ENCODE results near the gene INSYN2B.
"Not testable (repeated sequence)": the region's sequence is repeated elsewhere in the genome, so short reads cannot be mapped to it uniquely, and the experiment has no call there.

The INSYN2B gene

DNA sequence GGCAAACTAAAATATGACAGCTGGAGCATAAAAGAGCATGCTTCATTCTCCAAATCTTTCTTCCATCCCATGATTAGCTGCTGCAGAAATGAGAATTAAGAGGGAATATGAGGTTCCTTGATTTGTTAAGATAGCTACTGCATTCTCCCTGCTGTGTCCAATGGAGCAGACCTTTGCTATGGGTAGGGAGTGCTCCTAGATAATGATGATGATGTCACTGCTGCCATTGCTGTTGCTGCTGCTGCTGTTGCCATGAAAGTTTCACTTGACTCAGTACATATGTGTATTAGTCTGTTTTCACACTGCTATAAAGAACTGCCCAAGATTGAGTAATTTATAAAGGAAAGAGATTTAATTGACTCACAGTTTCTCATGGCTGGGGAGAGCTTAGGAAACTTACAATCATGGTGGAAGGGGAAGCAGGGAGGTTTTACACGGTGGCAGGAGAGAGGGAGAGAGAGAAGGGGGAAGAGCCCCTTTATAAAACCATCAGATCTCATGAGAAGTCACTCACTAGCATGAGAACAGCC, 128.9 kb downstream of the INSYN2B start:
- no peak for DNase-seq

DNA sequence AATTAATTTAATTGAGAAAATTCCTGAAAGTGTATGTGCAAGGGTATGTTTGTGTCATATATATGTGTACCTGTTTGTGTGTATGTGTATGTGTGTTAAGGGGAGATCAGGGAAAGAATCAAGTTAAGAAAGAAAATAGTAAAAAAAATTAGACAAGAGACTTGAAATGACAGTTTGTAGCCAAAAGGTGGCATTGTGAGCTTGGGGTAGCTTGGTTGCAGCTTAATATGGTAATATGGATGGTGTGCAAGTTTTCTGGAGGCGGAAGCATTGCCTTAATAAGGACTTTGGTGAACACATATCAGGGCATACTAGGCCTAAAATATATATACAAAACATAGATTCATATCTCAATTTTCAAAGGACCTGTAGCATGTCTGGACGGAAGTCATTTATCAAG, 129.9 kb downstream of the INSYN2B start:
- DNase-seq = no peak

DNA sequence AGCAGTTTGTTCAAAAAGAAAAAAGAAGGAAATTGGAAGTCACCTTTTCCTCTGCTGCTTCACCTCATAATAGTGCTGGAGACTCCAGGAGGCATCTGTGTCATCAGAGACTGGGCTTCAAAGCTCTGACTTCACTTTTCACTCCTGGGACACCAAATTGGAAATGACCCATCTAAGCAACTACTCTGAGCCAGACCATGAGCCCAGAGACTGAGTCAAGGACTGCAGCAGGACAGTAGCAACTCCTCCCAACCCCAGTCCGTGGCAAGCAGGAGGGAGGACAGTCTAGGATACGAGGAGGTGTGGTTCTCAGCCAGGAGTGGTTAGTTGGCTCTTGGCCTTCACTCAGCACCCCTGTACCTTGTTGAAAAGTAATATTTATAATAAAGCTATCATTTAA, 131.5 kb downstream of the INSYN2B start:
- DNase-seq = no peak

DNA sequence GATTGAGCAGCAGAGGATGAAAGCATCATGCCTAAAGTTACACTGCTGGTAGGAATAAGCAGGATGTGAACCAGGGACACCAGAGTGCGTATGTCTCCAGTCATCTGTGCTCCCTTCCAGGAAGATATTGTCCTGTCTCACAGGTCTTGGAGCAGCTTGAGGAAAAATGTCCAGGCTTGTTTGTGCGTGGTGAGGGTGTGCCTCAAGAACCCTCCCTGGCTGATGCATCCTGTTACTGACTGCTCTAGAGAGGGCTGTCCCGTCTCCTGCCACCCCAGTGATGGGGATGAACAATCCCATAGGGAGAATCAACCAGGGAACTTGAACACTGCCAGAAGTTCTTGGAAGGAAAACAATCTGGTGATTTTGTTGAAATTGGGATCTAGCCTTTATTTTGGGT, 132.0 kb downstream of the INSYN2B start:
- no peak for DNase-seq

DNA sequence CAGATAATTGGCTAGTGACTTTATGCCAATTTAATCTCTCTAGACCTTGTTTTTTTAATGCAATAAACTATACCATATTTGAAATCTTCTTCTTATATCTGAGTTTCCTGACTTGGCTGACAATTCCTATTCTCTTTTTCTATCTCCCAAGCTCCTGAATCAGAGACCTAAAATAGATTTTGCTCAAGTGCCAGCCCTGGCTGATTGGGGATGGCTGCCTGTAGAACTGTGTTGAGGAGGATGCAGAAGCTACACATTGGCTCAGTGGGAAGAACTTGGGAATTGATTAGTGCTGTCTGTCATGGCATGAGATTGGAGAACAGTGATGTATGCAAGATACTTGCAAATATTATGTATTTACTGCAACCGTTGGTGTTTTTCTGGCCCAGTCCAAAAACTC, 132.8 kb downstream of the INSYN2B start:
- DNase-seq = no peak

DNA sequence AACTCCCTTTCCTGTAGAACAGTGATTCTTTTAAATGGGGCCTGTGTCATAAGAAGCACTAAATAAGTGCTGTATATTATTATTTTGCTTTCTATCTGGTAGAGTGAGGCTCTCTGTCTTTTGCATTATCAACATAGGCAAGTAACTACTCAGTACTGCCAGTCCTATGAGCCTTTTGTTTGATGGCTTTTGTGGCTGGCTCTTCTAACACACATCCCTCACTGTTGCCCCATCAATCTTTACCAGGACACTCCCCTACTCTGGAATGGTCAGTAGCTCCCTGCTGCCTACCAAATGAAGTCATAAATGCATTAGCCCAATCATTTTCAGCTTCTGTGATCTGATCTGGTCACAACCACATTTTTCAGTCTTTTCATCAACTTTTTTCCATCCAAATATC, 137.6 kb downstream of the INSYN2B start:
- no peak for DNase-seq

DNA sequence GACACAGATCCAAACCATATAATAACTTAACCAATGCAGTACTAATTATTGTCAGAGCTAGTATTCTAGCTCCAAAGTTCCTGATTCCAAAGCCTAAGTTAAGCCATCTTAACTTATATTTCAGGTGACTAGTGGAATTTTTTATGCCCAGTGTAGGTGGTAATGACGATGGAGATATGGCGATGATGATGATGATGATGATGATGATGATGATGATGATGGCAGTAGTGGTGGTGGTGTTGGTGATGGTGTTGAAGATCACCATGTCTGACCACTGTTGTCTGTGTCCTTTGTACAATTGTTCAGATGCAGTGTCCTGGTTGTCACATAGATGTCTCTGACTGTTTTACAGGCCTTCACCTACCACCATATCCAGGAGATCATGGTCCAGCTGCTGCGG, 139.9 kb downstream of the INSYN2B start:
- DNase-seq = no peak

DNA sequence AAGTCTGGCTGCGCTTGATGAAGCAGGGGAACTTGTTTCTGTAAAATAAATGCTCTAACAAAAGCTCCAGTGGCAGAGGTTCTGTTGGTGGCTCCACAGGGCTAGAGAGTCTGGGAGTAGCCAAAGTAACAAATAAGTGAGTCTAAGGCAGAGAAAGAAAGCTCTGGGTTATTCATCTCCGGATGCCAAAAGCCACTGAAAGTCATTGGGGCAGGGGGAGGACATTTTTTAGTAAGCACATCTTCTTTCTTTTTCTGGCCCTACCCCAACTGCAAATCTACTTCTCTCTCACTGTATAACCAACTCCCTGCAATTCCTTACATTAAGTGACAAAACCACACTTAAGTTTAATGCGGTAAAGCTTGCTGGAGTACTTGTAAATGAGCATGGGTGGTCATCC, 141.6 kb downstream of the INSYN2B start:
- DNase-seq = no peak

GRCh38 chr5:169837686-169838085, 142.6 kb downstream of the INSYN2B start:
- DNase-seq = no peak

- no peak for DNase-seq
Observed at GRCh38 chr5:169836835-169837536, 143.3 kb downstream of the INSYN2B start.

- not testable (repeated sequence) for DNase-seq
Observed at GRCh38 chr5:169834540-169834939, 145.8 kb downstream of the INSYN2B start.

- DNase-seq = not testable (repeated sequence)
Observed at GRCh38 chr5:169833681-169834292, 146.5 kb downstream of the INSYN2B start.

DNA sequence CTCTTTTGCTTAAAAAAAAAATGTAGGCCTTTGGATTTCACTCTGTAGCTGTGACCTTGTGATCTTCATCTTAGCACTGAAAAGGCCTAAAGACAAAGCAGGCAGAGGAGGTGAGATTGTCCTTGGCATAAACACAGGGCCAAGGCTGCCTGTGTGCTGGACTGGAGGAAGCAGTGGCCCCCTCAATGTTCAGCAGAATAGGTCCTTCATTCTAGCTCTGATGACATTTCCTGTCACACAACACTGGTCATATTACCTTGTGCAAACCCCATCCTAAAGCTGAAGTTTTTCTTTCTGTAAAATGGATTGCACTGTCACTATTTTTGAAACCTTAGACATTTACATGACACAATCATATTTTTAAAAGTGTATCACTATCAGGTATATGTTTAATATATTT, 147.4 kb downstream of the INSYN2B start:
- DNase-seq = no peak

DNA sequence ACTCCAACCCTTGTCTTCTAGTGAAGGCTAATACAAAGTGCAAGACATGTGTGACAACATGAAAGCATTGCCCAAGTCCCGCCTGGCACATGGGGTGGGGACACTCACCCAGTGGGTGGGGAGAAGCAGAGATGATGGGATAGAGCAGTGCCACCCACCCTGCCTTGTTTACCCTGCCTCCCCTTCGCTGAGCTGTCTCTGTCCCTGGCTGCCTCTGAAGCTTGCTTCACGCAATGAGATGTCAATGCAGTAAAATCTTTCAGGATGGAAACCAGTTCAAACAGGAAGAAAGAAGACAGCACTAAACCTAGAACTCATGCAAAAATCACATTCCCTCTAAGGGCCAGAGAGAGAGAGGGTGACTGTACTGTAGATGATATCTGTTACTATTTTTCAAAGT, 148.0 kb downstream of the INSYN2B start:
- DNase-seq = no peak

GRCh38 chr5:169831331-169831730, 149.0 kb downstream of the INSYN2B start:
- DNase-seq = no peak

- DNase-seq = no peak
Observed at GRCh38 chr5:169828385-169828784, 151.9 kb downstream of the INSYN2B start.

GRCh38 chr5:169827769-169828168, 152.5 kb downstream of the INSYN2B start:
- no peak for DNase-seq

- DNase-seq = no peak
Observed at GRCh38 chr5:169826618-169827017, 153.7 kb downstream of the INSYN2B start.

GRCh38 chr5:169817031-169817430, 163.3 kb downstream of the INSYN2B start:
- no peak for DNase-seq

DNA sequence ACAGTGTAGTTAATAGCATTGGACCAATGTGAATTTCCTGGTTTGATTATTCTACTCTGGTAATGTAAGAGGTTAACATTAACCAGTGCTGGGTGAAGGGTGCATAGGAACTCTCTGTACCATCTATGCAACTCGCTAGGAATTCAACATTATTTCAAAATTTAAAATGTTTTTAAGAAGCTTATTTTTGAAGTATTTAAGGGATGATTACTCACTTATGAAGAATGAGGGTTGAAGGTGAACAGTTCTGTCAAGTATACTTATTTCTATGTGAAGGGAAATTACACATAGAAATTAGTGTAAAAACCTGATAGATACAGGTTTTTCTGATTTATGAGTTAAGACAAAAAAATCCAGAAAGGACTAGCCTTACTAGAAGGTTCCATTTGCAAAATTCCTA, 165.8 kb downstream of the INSYN2B start:
- DNase-seq = no peak

Data from hypothalamus (tissue), 51 donors.